ENCODE results near the gene ESM1.

GRCh38 chr5:54946306-54946819, 39.0 kb downstream of the ESM1 start:
- no peak for TF ChIP-seq CTCF (IDR thresholded peaks at IDR 0.05; ENCODE audit: insufficient read depth, low read length)
- TF ChIP-seq GABPA (IDR thresholded peaks at IDR 0.05; ENCODE audit: low read depth) = no peak
- no peak for TF ChIP-seq POLR2AphosphoS5 (IDR thresholded peaks at IDR 0.05; ENCODE audit: low read depth)
- no peak for TF ChIP-seq REST (IDR thresholded peaks at IDR 0.05; ENCODE audit: insufficient replicate concordance, low read depth)

Data from HL-60 (cell line).